Lower lobe of right lung (tissue), 2 donors: ENCODE measurements around the gene AAMP. TPM values are rescaled to one million over a fixed set of nuclear protein-coding genes. Genes with fewer than 3 reads are reported as not detected.

Experiments
- ATAC-seq, 2 donors: fragments of 200-7000 bp; cut with Tn5 transposase; one replicate each; pipeline ENCODE4 v1.9.1; 2020 to 2022; ENCODE audit warnings: mild to moderate bottlenecking in 2 of 2, moderate library complexity in 2 of 2
- DNase-seq: peaks from one replicate; pipeline ENCODE4 v3.0.0-alpha.2; 2020
- H3K27ac ChIP-seq: fragments of 200-600 bp; one replicate; pipeline ENCODE4 v1.8.0; 2022
- H3K27me3 ChIP-seq: fragments of 200-600 bp; one replicate; pipeline ENCODE4 v1.8.0; 2022; ENCODE audit warnings: low read depth
- H3K36me3 ChIP-seq: fragments of 200-600 bp; one replicate; pipeline ENCODE4 v1.8.0; 2022; ENCODE audit warnings: mild to moderate bottlenecking
- H3K4me1 ChIP-seq: fragments of 200-600 bp; one replicate; pipeline ENCODE4 v1.8.0; 2022
- H3K4me3 ChIP-seq: fragments of 200-600 bp; one replicate; pipeline ENCODE4 v1.8.0; 2022; ENCODE audit warnings: mild to moderate bottlenecking
- H3K9me3 ChIP-seq: fragments of 200-600 bp; one replicate; pipeline ENCODE4 v1.8.0; 2022
- intact Hi-C: fragments of 100-400 bp; cut with DNase I; formaldehyde crosslinking; loops from one replicate; pipeline ENCODE4 v1.11.0; 2022
- total RNA-seq: library from RNA; stranded (reverse); fragmentation: NEBNext Ultra II Directional; extraction: Animal tissue kit (Norgen Biotek cat#: 25700); gene quantifications from one replicate; pipeline ENCODE4 v1.2.1, GENCODE V29; 2021
- TF ChIP-seq, protein P1 (sequence below): fragments of 200-600 bp; IDR thresholded peaks from one replicate; pipeline ENCODE4 v1.8.0; 2022; ENCODE audit warnings: antibody characterized with exemption, mild to moderate bottlenecking
- donor health status: DM: no; HTN: yes; CAD: no; lungs with severe emphysema.

The AAMP gene
- total RNA-seq, 1 donor from 2014 or later = 58.8 TPM

DNA sequence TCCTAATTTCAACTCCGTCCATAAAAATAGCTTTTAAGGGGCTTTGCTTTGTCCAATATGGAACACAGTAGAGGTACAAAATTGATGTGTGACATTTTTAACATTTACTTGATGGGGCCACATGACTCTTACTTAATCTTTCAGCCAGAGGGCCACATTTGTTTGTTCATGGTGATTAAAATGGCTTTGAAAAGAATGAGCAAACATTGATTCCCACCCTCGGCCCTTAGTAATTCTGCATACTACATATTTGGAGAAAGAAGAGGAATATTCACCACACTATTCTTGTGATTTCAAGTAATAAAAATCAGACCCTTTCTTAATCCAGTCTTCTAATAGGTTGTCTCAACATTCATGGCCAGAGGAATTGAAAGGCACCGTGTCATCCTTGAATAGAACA is 35.4 kb downstream of the AAMP start:
- Histone ChIP-seq H3K4me1 (peaks cover 24% of the 10 kb centered on the region), H3K27me3 (no peaks in the 10 kb centered on the region), H3K4me3 (no peak overlapping the region), H3K9me3 (no peaks in the 10 kb centered on the region), H3K36me3 (peaks cover 100% of the 10 kb centered on the region), H3K27ac (no peak overlapping the region)
- TF ChIP-seq, protein P1, sequence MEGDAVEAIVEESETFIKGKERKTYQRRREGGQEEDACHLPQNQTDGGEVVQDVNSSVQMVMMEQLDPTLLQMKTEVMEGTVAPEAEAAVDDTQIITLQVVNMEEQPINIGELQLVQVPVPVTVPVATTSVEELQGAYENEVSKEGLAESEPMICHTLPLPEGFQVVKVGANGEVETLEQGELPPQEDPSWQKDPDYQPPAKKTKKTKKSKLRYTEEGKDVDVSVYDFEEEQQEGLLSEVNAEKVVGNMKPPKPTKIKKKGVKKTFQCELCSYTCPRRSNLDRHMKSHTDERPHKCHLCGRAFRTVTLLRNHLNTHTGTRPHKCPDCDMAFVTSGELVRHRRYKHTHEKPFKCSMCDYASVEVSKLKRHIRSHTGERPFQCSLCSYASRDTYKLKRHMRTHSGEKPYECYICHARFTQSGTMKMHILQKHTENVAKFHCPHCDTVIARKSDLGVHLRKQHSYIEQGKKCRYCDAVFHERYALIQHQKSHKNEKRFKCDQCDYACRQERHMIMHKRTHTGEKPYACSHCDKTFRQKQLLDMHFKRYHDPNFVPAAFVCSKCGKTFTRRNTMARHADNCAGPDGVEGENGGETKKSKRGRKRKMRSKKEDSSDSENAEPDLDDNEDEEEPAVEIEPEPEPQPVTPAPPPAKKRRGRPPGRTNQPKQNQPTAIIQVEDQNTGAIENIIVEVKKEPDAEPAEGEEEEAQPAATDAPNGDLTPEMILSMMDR = no peak
- DNase-seq (no peak), ATAC-seq (peak in 1 of 2 donors; percentile 58)
- intact Hi-C loops = no loop called here

DNA sequence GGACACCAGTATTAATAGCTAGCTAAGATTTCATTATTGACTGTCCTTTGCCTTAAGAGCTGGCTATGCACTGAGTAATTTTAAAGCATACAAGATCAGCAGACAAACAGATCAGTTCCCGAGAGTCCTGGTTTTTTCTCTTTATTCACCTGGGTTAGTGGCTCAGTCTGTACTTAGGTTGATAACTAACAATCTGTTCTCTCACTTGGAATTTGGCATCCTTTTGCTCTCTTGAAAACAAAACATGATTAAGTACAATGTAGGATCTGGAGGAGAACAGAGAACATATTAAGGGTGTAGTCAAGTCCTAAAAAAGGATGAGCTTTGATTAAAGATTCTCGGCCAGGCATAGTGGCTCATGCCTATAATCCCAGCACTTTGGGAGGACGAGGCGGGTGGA is 36.4 kb downstream of the AAMP start:
- no peak for DNase-seq
- Histone ChIP-seq H3K9me3 (no peaks in the 10 kb centered on the region), H3K27ac (no peak overlapping the region), H3K27me3 (no peaks in the 10 kb centered on the region), H3K36me3 (peaks cover 100% of the 10 kb centered on the region), H3K4me3 (no peak overlapping the region), H3K4me1 (peaks cover 33% of the 10 kb centered on the region)
- TF ChIP-seq, protein P1 = no peak
- no peak for ATAC-seq
- intact Hi-C loops = no loop called here

DNA sequence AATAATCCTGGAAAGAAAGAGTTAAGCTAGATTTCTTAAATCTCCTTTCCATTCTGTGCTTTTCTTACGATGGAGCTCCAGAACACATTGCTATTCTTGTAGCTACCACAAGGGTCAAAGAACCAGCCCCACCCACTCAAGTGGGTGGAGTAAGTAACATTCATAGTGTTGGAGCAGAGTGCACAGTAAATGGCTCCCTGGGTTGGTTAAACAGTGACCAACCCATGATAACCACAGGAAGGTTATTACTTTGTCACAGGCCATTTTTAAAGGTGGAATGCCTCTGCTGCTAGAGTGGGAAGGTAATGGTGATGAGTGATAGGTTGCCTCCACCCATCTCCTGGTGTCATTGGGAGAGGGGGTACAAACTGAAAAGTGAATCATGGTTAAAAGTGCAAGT is 39.1 kb downstream of the AAMP start:
- no peak overlapping the region for H3K27ac ChIP-seq
- peaks cover 51% of the 10 kb centered on the region for H3K4me1 ChIP-seq
- H3K9me3 ChIP-seq = no peaks in the 10 kb centered on the region
- ATAC-seq (peak in 1 of 2 donors; percentile 73), DNase-seq (no peak)
- TF ChIP-seq, protein P1 = peak; percentile 31
- no peak overlapping the region for H3K4me3 ChIP-seq
- intact Hi-C loops = no loop called here
- peaks cover 100% of the 10 kb centered on the region for H3K36me3 ChIP-seq
- H3K27me3 ChIP-seq = no peaks in the 10 kb centered on the region

DNA sequence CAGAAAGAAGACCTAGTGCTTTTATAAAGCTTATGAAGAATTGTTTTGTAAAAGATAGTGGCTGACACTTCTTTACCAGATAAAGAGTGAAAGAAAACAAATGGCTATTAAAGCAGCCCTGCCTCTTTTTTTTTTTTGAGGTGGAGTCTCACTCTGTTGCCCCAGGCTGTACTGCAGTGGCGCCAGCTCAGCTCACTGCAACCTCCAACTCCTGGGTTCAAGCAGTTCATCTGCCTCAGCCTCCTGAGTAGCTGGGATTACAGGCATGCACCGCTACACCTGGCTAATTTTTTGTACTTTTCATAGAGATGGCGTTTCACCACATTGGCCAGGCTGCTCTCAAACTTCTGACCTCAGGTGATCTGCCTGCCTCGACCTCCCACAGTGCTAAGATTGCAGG is 40.1 kb downstream of the AAMP start:
- H3K4me3 ChIP-seq = no peak overlapping the region
- H3K27ac ChIP-seq = peak overlapping the region; percentile 4
- intact Hi-C loops = no loop called here
- no peaks in the 10 kb centered on the region for H3K9me3 ChIP-seq
- no peak for ATAC-seq
- H3K27me3 ChIP-seq = no peaks in the 10 kb centered on the region
- H3K4me1 ChIP-seq = peaks cover 60% of the 10 kb centered on the region
- peaks cover 100% of the 10 kb centered on the region for H3K36me3 ChIP-seq
- TF ChIP-seq, protein P1 = no peak
- no peak for DNase-seq

DNA sequence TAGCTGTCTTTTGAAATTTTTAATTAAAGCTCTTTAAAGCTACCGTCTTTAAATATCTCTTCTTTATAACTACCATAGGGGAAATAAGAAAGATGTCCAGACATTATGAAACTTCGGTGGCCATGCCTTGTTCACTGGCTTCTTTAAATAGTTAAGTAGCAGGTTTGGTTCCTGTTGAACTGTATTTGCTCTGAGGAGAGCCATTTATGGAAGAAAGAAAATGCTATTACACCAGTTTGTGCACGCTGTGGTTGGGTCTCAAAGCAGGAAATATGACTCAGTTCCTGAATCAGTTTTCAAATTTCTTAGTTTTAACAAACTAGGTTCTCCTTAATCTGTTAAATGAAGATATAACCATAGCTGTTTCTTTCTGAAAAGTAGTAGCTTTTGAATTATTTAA is 40.7 kb downstream of the AAMP start:
- Histone ChIP-seq H3K27ac (peak overlapping the region; percentile 4), H3K27me3 (no peaks in the 10 kb centered on the region), H3K36me3 (peaks cover 100% of the 10 kb centered on the region), H3K9me3 (no peaks in the 10 kb centered on the region), H3K4me1 (peaks cover 62% of the 10 kb centered on the region), H3K4me3 (no peak overlapping the region)
- TF ChIP-seq, protein P1 = no peak
- DNase-seq (no peak), ATAC-seq (peak; percentile 81 to 89)
- intact Hi-C loops = no loop called here
